ENCODE measurements around the gene KRTAP5-7. TPM values are rescaled to one million over a fixed set of nuclear protein-coding genes. Genes with fewer than 3 reads are reported as not detected.

Gene KRTAP5-7
- total and polyA plus RNA-seq, 4 donors: 0.19 TPM; not detected in 3

- H3K36me3 ChIP-seq (ENCODE audit: control insufficient read depth in 4 of 4, insufficient read depth in 3 of 4, low read depth in 1 of 4, low read length in 3 of 4): no peaks in the 10 kb centered on the region
- no peaks in the 10 kb centered on the region for H3K4me1 ChIP-seq (ENCODE audit: control insufficient read depth in 4 of 4, insufficient read depth in 4 of 4, low read length in 3 of 4)
- H3K27ac ChIP-seq (ENCODE audit: low read depth in 1 of 2, low read length in 2 of 2): no peak overlapping the region
- no peak for DNase-seq (ENCODE audit: low spot score)
- no peaks in the 10 kb centered on the region for H3K9me3 ChIP-seq (ENCODE audit: control insufficient read depth in 4 of 4, low read length in 3 of 4)
- no peaks in the 10 kb centered on the region for H3K27me3 ChIP-seq (ENCODE audit: control insufficient read depth in 4 of 4, insufficient read depth in 4 of 4, low read length in 3 of 4)
- no peak overlapping the region for H3K4me3 ChIP-seq (ENCODE audit: low read depth in 1 of 3, low read length in 3 of 3)
- H3K9ac ChIP-seq (ENCODE audit: low read depth in 1 of 2, low read length in 2 of 2): no peak overlapping the region
- WGBS: 95% methylated on average over 7 of the region's 7 CpGs
- TF ChIP-seq GABPA (IDR thresholded peaks at IDR 0.05 in 1 of 2, conservative IDR thresholded peaks at IDR 0.05 in 1 of 2): no peak
- no peak for TF ChIP-seq RXRA (IDR thresholded peaks at IDR 0.05)
- no peak for TF ChIP-seq MAX (IDR thresholded peaks at IDR 0.05)
- no peak for TF ChIP-seq YY1 (IDR thresholded peaks at IDR 0.05)
- no peak for TF ChIP-seq FOXA1 (IDR thresholded peaks at IDR 0.05)
- no peak for TF ChIP-seq CTCF (IDR thresholded peaks at IDR 0.05; ENCODE audit: low read depth, low read length, missing input control)
- no peak for TF ChIP-seq JUND (IDR thresholded peaks at IDR 0.05)
- TF ChIP-seq TAF1 (conservative IDR thresholded peaks at IDR 0.05): no peak
- no peak for TF ChIP-seq RAD21 (IDR thresholded peaks at IDR 0.05)
- no peak for TF ChIP-seq ZBTB33 (IDR thresholded peaks at IDR 0.05)
- no peak for TF ChIP-seq FOXA2 (IDR thresholded peaks at IDR 0.05)
- TF ChIP-seq EGR1 (IDR thresholded peaks at IDR 0.05; ENCODE audit: low read depth in 2 of 2): no peak
- no peak for TF ChIP-seq REST (IDR thresholded peaks at IDR 0.05)
- no peak for TF ChIP-seq HNF4A (conservative IDR thresholded peaks at IDR 0.05)
- no peak for TF ChIP-seq HNF4G (IDR thresholded peaks at IDR 0.05)
- TF ChIP-seq SP1 (IDR thresholded peaks at IDR 0.05): no peak
Measured at GRCh38 chr11:71577469-71578004, 50.5 kb downstream of the KRTAP5-7 start.

Small RNA genes within 50 kb of the gene (small RNA-seq; reads per million reads assigned to genes)
- not detected for gene AP000867.1

Other genes starting within 250 kb of the KRTAP5-7 start
- 100 to 1,000 TPM; 149 to 224 TPM for gene DHCR7, start 78.9 kb upstream of the KRTAP5-7 start, total RNA-seq
- 100 to 1,000 TPM in 1 of 2 donors, 10 to 100 TPM in 1; 56.9 to 195 TPM for gene DHCR7, start 78.9 kb upstream of the KRTAP5-7 start, polyA plus RNA-seq
- 10 to 100 TPM; 19.8 to 33.6 TPM for gene NADSYN1, start 74.1 kb upstream of the KRTAP5-7 start, total RNA-seq
- 10 to 100 TPM; 16.6 to 24.6 TPM for gene NADSYN1, start 74.1 kb upstream of the KRTAP5-7 start, polyA plus RNA-seq
- not detected for gene KRTAP5-8, start 10.8 kb downstream of the KRTAP5-7 start, total RNA-seq
- not detected for gene KRTAP5-8, start 10.8 kb downstream of the KRTAP5-7 start, polyA plus RNA-seq
- gene KRTAP5-9, start 21.2 kb downstream of the KRTAP5-7 start, total RNA-seq: not detected
- gene KRTAP5-9, start 21.2 kb downstream of the KRTAP5-7 start, polyA plus RNA-seq: under 1 TPM in 1 of 2 donors, not detected in 1; 0.06 TPM
- gene KRTAP5-10, start 38.3 kb downstream of the KRTAP5-7 start, total RNA-seq: under 1 TPM in 1 of 2 donors, not detected in 1; 0.14 TPM
- gene KRTAP5-10, start 38.3 kb downstream of the KRTAP5-7 start, polyA plus RNA-seq: not detected
- gene KRTAP5-11, start 55.6 kb downstream of the KRTAP5-7 start, total RNA-seq: not detected
- gene KRTAP5-11, start 55.6 kb downstream of the KRTAP5-7 start, polyA plus RNA-seq: not detected